ENCODE measurements around the gene HENMT1. TPM values are rescaled to one million over a fixed set of nuclear protein-coding genes. Genes with fewer than 3 reads are reported as not detected.
"Not testable (repeated sequence)": the region's sequence is repeated elsewhere in the genome, so short reads cannot be mapped to it uniquely, and the experiment has no call there.

The HENMT1 gene
- total RNA-seq, 1 experiment from 2014 or later = 9.9 TPM

DNA sequence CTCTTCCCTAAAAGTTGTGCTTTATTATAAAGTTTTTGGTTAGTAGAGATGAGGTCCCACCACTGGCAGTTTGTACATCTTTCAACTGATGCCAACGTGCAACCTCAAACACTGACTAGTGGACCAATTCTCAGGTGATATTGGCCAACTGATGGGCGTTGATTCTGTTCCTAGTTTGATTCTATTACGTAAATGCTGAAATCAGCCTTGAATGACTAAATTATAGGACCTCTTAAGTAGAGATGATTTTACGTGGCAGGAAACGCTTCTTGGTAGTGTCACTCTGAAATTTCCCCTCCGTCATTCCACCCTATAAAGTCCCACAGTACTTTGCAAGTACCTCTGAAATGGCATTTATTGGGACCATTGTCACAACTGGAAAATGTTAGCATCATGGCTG lies 43.0 kb upstream of the HENMT1 start:
- H3K9me3 Mint-ChIP-seq (ENCODE audit: low read depth, unreplicated experiment) = no peaks in the 10 kb centered on the region
- no peak overlapping the region for H3K27ac Mint-ChIP-seq (ENCODE audit: unreplicated experiment)
- CTCF ChIA-PET = no interaction called here
- H3K36me3 Mint-ChIP-seq (ENCODE audit: insufficient read depth, unreplicated experiment) = peaks cover 28% of the 10 kb centered on the region
- TF ChIP-seq, protein P1, sequence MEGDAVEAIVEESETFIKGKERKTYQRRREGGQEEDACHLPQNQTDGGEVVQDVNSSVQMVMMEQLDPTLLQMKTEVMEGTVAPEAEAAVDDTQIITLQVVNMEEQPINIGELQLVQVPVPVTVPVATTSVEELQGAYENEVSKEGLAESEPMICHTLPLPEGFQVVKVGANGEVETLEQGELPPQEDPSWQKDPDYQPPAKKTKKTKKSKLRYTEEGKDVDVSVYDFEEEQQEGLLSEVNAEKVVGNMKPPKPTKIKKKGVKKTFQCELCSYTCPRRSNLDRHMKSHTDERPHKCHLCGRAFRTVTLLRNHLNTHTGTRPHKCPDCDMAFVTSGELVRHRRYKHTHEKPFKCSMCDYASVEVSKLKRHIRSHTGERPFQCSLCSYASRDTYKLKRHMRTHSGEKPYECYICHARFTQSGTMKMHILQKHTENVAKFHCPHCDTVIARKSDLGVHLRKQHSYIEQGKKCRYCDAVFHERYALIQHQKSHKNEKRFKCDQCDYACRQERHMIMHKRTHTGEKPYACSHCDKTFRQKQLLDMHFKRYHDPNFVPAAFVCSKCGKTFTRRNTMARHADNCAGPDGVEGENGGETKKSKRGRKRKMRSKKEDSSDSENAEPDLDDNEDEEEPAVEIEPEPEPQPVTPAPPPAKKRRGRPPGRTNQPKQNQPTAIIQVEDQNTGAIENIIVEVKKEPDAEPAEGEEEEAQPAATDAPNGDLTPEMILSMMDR (IDR thresholded peaks at IDR 0.05; ENCODE audit: unreplicated experiment) = no peak
- H3K27me3 Mint-ChIP-seq (ENCODE audit: unreplicated experiment) = no peaks in the 10 kb centered on the region
- no TSS peak for BruUV-seq (replicated peaks)
- intact Hi-C loops (cut with micrococcal nuclease; ENCODE audit: unreplicated experiment) = no loop called here
- H3K4me1 Mint-ChIP-seq (ENCODE audit: low read depth, unreplicated experiment) = peaks cover 5% of the 10 kb centered on the region
- no peak overlapping the region for H3K4me3 Mint-ChIP-seq (ENCODE audit: low read depth, unreplicated experiment)
- DNase-seq = no peak

GRCh38 chr1:108702109-108702508 lies 41.2 kb upstream of the HENMT1 start:
- H3K9me3 Mint-ChIP-seq (ENCODE audit: low read depth, unreplicated experiment); CTCF ChIA-PET; H3K4me3 Mint-ChIP-seq (ENCODE audit: low read depth, unreplicated experiment); intact Hi-C loops (cut with micrococcal nuclease; ENCODE audit: unreplicated experiment); BruUV-seq (replicated peaks); H3K4me1 Mint-ChIP-seq (ENCODE audit: low read depth, unreplicated experiment); H3K27me3 Mint-ChIP-seq (ENCODE audit: unreplicated experiment); DNase-seq; H3K27ac Mint-ChIP-seq (ENCODE audit: unreplicated experiment): not testable (repeated sequence)
- H3K36me3 Mint-ChIP-seq (ENCODE audit: insufficient read depth, unreplicated experiment) = peaks cover 39% of the 10 kb centered on the region

DNA sequence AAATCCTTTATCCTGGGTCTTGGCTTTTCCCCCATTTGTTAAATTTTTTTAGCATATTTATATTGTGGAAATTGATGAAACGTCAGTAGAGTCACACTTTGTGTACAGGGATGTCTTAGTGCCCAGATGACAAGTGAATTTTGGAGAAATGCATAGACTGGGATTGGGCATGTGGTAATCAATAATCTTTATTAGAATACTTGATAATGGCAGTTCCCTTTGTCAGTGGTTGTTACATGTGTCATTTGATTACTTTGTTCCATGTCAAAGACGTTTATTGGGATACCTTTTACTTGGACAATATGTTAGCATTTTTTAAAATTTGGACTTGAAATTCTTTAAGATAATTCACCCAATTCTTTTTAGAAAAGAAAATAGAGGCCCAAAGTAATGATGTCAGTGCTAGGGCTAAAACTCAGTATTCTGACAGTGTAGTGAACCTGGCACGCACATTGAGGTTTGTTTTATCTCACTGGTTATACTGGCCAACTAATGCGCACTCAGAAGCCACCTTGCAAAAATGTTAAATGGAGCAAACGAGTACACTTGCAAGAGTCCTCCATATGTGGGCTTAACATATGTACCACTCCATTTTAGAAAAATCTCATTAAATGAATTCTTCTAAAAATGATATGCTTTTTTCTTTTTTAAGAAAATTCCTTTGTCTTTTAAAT lies 40.4 kb upstream of the HENMT1 start:
- Mint-ChIP-seq H3K27ac (ENCODE audit: unreplicated experiment) (no peak overlapping the region), H3K4me3 (ENCODE audit: low read depth, unreplicated experiment) (no peak overlapping the region), H3K4me1 (ENCODE audit: low read depth, unreplicated experiment) (peaks cover 7% of the 10 kb centered on the region), H3K9me3 (ENCODE audit: low read depth, unreplicated experiment) (no peaks in the 10 kb centered on the region), H3K36me3 (ENCODE audit: insufficient read depth, unreplicated experiment) (peaks cover 46% of the 10 kb centered on the region), H3K27me3 (ENCODE audit: unreplicated experiment) (no peaks in the 10 kb centered on the region)
- TF ChIP-seq, protein P1 (IDR thresholded peaks at IDR 0.05; ENCODE audit: unreplicated experiment) = no peak
- DNase-seq = no peak
- intact Hi-C loops (cut with micrococcal nuclease; ENCODE audit: unreplicated experiment) = no loop called here
- CTCF ChIA-PET = no interaction called here
- no TSS peak for BruUV-seq (replicated peaks)

DNA sequence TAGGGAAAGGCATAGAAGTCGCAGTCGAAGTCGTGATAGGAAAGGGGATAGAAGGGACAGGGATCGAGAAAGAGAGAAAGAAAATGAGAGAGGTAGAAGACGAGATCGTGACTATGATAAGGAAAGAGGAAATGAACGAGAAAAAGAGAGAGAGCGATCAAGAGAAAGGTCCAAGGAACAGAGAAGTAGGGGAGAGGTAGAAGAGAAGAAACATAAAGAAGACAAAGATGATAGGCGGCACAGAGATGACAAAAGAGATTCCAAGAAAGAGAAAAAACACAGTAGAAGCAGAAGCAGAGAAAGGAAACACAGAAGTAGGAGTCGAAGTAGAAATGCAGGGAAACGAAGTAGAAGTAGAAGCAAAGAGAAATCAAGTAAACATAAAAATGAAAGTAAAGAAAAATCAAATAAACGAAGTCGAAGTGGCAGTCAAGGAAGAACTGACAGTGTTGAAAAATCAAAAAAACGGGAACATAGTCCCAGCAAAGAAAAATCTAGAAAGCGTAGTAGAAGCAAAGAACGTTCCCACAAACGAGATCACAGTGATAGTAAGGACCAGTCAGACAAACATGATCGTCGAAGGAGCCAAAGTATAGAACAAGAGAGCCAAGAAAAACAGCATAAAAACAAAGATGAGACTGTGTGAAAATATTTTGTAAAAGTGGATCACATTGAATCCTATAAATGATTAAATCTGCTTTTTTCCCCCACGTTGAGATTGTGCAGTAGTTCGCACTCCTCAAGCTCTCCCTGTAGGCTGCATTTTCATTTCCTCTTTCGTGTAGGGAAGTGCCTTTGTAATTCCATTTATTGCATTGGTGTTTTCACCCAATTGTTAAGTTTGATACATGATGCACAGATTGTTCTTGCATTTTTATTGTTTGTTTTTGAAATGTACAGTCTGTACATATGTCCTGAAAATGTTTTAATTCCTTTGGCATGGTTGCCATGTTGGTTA lies 38.8 kb upstream of the HENMT1 start:
- TF ChIP-seq, protein P1 (IDR thresholded peaks at IDR 0.05; ENCODE audit: unreplicated experiment) = no peak
- Mint-ChIP-seq H3K27me3 (ENCODE audit: unreplicated experiment) (no peaks in the 10 kb centered on the region), H3K27ac (ENCODE audit: unreplicated experiment) (no peak overlapping the region), H3K4me3 (ENCODE audit: low read depth, unreplicated experiment) (no peak overlapping the region), H3K9me3 (ENCODE audit: low read depth, unreplicated experiment) (no peaks in the 10 kb centered on the region), H3K4me1 (ENCODE audit: low read depth, unreplicated experiment) (peaks cover 7% of the 10 kb centered on the region), H3K36me3 (ENCODE audit: insufficient read depth, unreplicated experiment) (peaks cover 53% of the 10 kb centered on the region)
- DNase-seq = no peak
- CTCF ChIA-PET = no interaction called here
- intact Hi-C loops (cut with micrococcal nuclease; ENCODE audit: unreplicated experiment) = loop anchor here (10.0 kb wide), 1 partner anchor 195 kb away; no protein-coding TSS in a partner anchor
- TSS peak; percentile 12 for BruUV-seq (replicated peaks)

Measured in Calu3 (cell line).